ENCODE measurements around the gene OR2T10. TPM values are rescaled to one million over a fixed set of nuclear protein-coding genes. Genes with fewer than 3 reads are reported as not detected.

Gene OR2T10
- total and polyA plus RNA-seq, 2 of the 8 experiments (the other 6 are each of a cell fraction or from before 2014, with no cell fraction given): not detected

- TF ChIP-seq CHD7 (IDR thresholded peaks at IDR 0.05; ENCODE audit: insufficient replicate concordance, low read length): no peak
- no peak for TF ChIP-seq HDAC2 (IDR thresholded peaks at IDR 0.05; ENCODE audit: borderline replicate concordance in 1 of 2, low read depth in 2 of 2, low read length in 2 of 2)
- no peak for TF ChIP-seq TBP (IDR thresholded peaks at IDR 0.05; ENCODE audit: low read depth, low read length)
- TF ChIP-seq TEAD4 (IDR thresholded peaks at IDR 0.05; ENCODE audit: low read depth, low read length): no peak
- no peak for TF ChIP-seq FOSL1 (IDR thresholded peaks at IDR 0.05; ENCODE audit: insufficient read depth, low read depth, low read length)
- no peak for TF ChIP-seq NANOG (IDR thresholded peaks at IDR 0.05; ENCODE audit: insufficient read depth, low read depth, low read length, poor library complexity, severe bottlenecking)
- no peak for TF ChIP-seq CTBP2 (IDR thresholded peaks at IDR 0.05; ENCODE audit: borderline replicate concordance, insufficient read depth, insufficient read length, low read length)
These were observed 8.2 kb downstream of the OR2T10 start (continued) for GRCh38 chr1:248589334-248589733.

Measured in H1 (cell line).